Stimulated activated effector memory CD8-positive, alpha-beta T cell treated with anti-CD3 and anti-CD28 coated beads, Interleukin-12 subunit alpha, Interleukin-12 subunit beta, amount 100 ng/mL, for 72 hours (primary cell): ENCODE results near the gene PRSS1.

Experiments used
- ATAC-seq: fragments of 150-1000 bp; cut with Tn5 transposase; 2 replicates; pipeline ENCODE4 v1.10.0; 2021
- DNase-seq, 2 donors: peaks; one replicate each; pipeline ENCODE4 v3.0.0; 2021 to 2022; ENCODE audit warnings: low spot score in 2 of 2
- H3K27ac Mint-ChIP-seq: one replicate; pipeline ENCODE4 v1.8.0; 2022; ENCODE audit warnings: mild to moderate bottlenecking, mixed read lengths
- H3K36me3 Mint-ChIP-seq: one replicate; pipeline ENCODE4 v1.8.0; 2022; ENCODE audit warnings: mild to moderate bottlenecking, mixed read lengths
- H3K4me1 Mint-ChIP-seq: one replicate; pipeline ENCODE4 v1.8.0; 2022; ENCODE audit warnings: mixed read lengths
- H3K4me3 Mint-ChIP-seq: one replicate; pipeline ENCODE4 v1.8.0; 2022; ENCODE audit warnings: mild to moderate bottlenecking, mixed read lengths
- H3K9me3 Mint-ChIP-seq: one replicate; pipeline ENCODE4 v1.8.0; 2022; ENCODE audit warnings: mixed read lengths

Gene PRSS1

DNA sequence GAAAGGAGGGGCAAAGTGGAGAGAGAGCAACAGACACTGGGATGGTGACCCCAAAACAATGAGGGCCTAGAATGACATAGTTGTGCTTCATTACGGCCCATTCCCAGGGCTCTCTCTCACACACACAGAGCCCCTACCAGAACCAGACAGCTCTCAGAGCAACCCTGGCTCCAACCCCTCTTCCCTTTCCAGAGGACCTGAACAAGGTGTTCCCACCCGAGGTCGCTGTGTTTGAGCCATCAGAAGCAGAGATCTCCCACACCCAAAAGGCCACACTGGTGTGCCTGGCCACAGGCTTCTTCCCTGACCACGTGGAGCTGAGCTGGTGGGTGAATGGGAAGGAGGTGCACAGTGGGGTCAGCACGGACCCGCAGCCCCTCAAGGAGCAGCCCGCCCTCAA, 42.2 kb downstream of the PRSS1 start:
- Mint-ChIP-seq H3K27ac (peak overlapping the region; percentile 100), H3K9me3 (no peaks in the 10 kb centered on the region), H3K4me1 (peaks cover 36% of the 10 kb centered on the region), H3K4me3 (peak overlapping the region; percentile 98), H3K36me3 (peaks cover 91% of the 10 kb centered on the region)
- DNase-seq (no peak), ATAC-seq (no peak)

DNA sequence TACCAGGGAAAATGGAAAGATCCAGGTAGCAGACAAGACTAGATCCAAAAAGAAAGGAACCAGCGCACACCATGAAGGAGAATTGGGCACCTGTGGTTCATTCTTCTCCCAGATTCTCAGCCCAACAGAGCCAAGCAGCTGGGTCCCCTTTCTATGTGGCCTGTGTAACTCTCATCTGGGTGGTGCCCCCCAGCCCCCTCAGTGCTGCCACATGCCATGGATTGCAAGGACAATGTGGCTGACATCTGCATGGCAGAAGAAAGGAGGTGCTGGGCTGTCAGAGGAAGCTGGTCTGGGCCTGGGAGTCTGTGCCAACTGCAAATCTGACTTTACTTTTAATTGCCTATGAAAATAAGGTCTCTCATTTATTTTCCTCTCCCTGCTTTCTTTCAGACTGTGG, 42.9 kb downstream of the PRSS1 start:
- Mint-ChIP-seq H3K4me1 (peaks cover 36% of the 10 kb centered on the region), H3K4me3 (peak overlapping the region; percentile 98), H3K27ac (peak overlapping the region; percentile 100), H3K9me3 (no peaks in the 10 kb centered on the region), H3K36me3 (peaks cover 97% of the 10 kb centered on the region)
- ATAC-seq (no peak), DNase-seq (no peak)

DNA sequence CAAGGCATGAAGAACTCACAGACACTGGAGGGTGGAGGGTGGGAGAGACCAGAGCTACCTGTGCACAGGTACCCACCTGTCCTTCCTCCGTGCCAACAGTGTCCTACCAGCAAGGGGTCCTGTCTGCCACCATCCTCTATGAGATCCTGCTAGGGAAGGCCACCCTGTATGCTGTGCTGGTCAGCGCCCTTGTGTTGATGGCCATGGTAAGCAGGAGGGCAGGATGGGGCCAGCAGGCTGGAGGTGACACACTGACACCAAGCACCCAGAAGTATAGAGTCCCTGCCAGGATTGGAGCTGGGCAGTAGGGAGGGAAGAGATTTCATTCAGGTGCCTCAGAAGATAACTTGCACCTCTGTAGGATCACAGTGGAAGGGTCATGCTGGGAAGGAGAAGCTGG, 43.3 kb downstream of the PRSS1 start:
- Mint-ChIP-seq H3K9me3 (no peaks in the 10 kb centered on the region), H3K4me3 (peak overlapping the region; percentile 98), H3K4me1 (peaks cover 36% of the 10 kb centered on the region), H3K27ac (peak overlapping the region; percentile 100), H3K36me3 (peaks cover 99% of the 10 kb centered on the region)
- ATAC-seq (no peak), DNase-seq (no peak)

DNA sequence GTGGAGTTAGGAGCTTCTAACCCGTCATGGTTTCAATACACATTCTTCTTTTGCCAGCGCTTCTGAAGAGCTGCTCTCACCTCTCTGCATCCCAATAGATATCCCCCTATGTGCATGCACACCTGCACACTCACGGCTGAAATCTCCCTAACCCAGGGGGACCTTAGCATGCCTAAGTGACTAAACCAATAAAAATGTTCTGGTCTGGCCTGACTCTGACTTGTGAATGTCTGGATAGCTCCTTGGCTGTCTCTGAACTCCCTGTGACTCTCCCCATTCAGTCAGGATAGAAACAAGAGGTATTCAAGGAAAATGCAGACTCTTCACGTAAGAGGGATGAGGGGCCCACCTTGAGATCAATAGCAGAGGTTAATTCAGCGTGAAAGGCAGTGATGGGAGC, 43.9 kb downstream of the PRSS1 start:
- Mint-ChIP-seq H3K4me3 (peak overlapping the region; percentile 98), H3K36me3 (peaks cover 99% of the 10 kb centered on the region), H3K4me1 (peaks cover 36% of the 10 kb centered on the region), H3K9me3 (no peaks in the 10 kb centered on the region), H3K27ac (peak overlapping the region; percentile 100)
- DNase-seq (no peak), ATAC-seq (no peak)

DNA sequence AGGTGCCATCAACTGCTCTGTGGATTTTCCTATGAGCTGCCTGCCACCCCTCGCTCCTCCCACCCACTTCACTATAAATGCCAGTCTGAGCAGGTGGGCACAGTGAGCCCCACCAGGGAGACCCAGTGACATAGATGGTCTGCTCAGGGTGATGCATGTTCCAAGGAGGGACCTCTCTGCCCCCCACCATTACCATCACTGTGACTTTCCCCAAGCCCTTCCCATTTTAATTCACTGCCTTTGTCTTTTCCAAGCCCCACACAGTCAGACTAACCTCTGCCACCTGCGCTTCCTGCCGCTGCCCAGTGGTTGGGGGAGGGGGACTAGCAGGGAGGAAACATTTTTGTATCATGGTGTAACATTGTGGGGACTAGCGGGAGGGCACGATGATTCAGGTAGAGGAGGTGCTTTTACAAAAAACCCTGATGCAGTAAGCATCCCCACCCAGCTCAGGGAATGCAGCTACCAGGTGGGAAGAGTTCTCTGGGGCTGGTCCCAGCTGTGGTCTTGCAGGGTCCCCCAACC, 46.1 kb downstream of the PRSS1 start:
- Mint-ChIP-seq H3K4me1 (peaks cover 52% of the 10 kb centered on the region), H3K9me3 (no peaks in the 10 kb centered on the region)

DNA sequence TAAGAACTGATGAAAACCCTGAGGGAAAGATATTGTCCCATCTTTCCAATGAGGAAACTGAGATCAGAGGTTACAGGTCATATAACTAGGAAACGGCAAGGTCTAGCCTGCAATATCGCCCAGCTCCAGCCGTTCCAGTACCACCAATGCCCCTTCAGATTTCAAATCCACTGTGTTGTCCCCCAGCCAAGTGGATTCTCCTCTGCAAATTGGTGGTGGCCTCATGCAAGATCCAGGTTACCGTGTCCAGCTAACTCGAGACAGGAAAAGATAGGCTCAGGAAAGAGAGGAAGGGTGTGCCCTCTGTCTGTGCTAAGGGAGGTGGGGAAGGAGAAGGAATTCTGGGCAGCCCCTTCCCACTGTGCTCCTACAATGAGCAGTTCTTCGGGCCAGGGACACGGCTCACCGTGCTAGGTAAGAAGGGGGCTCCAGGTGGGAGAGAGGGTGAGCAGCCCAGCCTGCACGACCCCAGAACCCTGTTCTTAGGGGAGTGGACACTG, 46.8 kb downstream of the PRSS1 start:
- ATAC-seq, result no peak
- Mint-ChIP-seq H3K4me3 (peak overlapping the region; percentile 98), H3K9me3 (no peaks in the 10 kb centered on the region), H3K27ac (peak overlapping the region; percentile 100), H3K4me1 (peaks cover 58% of the 10 kb centered on the region), H3K36me3 (peaks cover 99% of the 10 kb centered on the region)
- DNase-seq, result no peak

More for the DNA sequence above, 46.1 kb downstream of the PRSS1 start:
- Mint-ChIP-seq H3K27ac (peak overlapping the region; percentile 100), H3K4me3 (peak overlapping the region; percentile 98), H3K36me3 (peaks cover 99% of the 10 kb centered on the region)
- DNase-seq (peak in 1 of 2 donors; percentile 57), ATAC-seq (peak; percentile 25)

DNA sequence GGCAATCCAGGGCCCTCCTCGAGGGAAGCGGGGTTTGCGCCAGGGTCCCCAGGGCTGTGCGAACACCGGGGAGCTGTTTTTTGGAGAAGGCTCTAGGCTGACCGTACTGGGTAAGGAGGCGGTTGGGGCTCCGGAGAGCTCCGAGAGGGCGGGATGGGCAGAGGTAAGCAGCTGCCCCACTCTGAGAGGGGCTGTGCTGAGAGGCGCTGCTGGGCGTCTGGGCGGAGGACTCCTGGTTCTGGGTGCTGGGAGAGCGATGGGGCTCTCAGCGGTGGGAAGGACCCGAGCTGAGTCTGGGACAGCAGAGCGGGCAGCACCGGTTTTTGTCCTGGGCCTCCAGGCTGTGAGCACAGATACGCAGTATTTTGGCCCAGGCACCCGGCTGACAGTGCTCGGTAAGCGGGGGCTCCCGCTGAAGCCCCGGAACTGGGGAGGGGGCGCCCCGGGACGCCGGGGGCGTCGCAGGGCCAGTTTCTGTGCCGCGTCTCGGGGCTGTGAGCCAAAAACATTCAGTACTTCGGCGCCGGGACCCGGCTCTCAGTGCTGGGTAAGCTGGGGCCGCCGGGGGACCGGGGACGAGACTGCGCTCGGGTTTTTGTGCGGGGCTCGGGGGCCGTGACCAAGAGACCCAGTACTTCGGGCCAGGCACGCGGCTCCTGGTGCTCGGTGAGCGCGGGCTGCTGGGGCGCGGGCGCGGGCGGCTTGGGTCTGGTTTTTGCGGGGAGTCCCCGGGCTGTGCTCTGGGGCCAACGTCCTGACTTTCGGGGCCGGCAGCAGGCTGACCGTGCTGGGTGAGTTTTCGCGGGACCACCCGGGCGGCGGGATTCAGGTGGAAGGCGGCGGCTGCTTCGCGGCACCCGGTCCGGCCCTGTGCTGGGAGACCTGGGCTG, 47.5 kb downstream of the PRSS1 start:
- no peaks in the 10 kb centered on the region for H3K9me3 Mint-ChIP-seq
- peak overlapping the region; percentile 100 for H3K27ac Mint-ChIP-seq
- H3K4me1 Mint-ChIP-seq, result peaks cover 63% of the 10 kb centered on the region
- H3K4me3 Mint-ChIP-seq, result peak overlapping the region; percentile 98
- ATAC-seq, result no peak
- peaks cover 99% of the 10 kb centered on the region for H3K36me3 Mint-ChIP-seq
- peak in 1 of 2 donors; percentile 61 for DNase-seq

DNA sequence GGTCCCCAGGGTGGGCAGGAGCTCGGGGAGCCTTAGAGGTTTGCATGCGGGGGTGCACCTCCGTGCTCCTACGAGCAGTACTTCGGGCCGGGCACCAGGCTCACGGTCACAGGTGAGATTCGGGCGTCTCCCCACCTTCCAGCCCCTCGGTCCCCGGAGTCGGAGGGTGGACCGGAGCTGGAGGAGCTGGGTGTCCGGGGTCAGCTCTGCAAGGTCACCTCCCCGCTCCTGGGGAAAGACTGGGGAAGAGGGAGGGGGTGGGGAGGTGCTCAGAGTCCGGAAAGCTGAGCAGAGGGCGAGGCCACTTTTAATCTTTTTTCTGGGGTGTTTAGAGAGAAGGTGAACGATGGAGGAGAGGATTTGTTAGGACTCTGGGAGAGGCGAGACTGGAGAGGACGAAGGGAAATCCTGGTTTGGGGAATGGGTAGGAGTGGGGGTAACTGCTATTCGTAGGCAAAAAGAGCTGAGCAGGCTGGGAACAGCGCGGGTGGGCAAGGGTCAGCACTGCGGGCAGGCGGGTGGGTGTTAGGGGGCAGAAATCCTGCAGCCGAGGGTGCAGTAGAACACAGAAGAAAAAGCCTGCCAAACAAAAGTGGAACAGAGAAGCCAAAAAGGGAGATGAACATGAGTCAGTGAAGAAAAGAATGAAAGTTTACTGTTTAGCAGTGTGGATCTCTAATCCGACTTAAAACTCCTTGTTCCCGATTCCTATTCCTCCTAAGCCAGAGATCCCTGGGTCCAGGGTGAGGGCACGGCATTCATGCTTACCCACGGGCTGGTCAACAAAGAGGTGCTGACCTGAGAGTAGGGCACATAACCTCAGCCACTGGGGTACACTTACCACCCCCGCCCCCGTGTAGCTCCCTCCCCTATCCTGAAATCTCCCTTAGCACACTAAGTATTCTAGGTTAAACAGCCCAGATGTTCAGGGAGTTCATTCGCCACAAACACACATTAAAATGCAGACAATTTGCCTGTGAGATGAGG, 48.4 kb downstream of the PRSS1 start:
- Mint-ChIP-seq H3K27ac (peak overlapping the region; percentile 100), H3K9me3 (no peaks in the 10 kb centered on the region), H3K4me3 (peak overlapping the region; percentile 98), H3K36me3 (peaks cover 99% of the 10 kb centered on the region), H3K4me1 (peaks cover 67% of the 10 kb centered on the region)
- DNase-seq (peak in 1 of 2 donors; percentile 65), ATAC-seq (peak; percentile 33)

DNA sequence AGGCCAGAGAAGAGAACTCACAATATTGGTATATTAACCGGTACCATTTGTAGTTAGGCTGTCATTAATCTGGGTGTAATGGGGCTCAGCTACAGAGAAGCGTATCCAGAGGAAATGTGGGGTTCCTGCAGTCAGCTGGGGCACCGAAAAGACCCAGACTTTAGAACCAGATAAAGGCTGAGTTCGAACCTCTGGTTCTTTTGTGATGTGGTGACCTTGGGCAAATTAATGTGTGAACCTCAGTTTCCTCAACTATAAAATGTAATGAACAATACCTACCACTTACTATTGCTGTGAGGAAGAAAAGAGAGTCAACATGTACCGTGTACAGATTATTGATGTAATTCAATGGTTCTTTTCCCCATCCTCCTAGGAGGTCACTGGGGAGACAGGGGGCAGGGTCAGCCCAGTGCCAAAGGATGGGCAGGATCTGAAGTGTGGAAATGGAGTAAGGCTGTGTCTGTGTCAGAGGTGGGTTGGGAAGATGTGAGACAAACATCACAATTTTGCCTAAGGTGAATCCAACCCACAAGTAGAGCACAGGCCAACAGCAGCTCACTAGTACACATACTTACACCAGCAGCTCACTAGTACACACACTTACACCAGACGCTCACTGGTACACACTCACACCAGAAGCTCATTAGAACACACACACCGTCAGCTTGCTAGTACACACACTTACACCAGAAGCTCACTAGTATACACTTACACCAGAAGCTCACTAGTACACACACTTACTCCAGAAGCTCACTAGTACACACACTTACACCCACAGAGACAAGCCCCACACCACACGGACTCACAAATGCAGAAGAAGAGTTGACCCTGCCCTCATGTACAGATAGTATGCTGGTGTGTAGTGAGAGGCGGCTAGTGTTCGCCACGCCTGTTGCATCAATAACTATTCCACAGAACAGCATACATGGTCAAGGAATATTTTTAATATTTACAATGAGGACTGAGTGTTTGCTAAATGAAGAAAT, 49.5 kb downstream of the PRSS1 start:
- H3K4me1 Mint-ChIP-seq, result peaks cover 68% of the 10 kb centered on the region
- H3K27ac Mint-ChIP-seq, result peak overlapping the region; percentile 100
- peak overlapping the region; percentile 98 for H3K4me3 Mint-ChIP-seq
- ATAC-seq, result peak; percentile 33
- peak in 1 of 2 donors; percentile 56 for DNase-seq
- no peaks in the 10 kb centered on the region for H3K9me3 Mint-ChIP-seq
- peaks cover 99% of the 10 kb centered on the region for H3K36me3 Mint-ChIP-seq

DNA sequence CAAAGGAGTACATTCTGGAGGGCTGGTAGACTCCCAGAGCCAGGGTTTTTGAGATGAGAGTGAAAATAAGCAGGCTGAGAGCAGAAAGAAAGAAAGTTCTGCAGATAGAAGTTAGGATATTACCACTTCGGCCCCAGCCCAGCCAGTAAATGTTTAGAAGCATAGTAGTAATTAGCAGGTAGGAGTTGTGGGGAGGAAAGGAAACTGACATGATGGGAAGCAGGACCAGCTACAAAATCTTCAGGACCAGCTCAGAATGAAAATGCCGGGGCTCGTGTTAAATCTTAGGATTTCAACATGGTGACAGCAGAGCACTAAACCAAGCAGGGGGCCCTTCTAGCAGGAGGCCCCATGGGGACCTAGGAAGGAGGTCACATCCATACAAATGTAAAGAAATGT, 50.2 kb downstream of the PRSS1 start:
- peak overlapping the region; percentile 100 for H3K27ac Mint-ChIP-seq
- ATAC-seq (no peak), DNase-seq (no peak)
- peaks cover 68% of the 10 kb centered on the region for H3K4me1 Mint-ChIP-seq
- peaks cover 99% of the 10 kb centered on the region for H3K36me3 Mint-ChIP-seq
- H3K4me3 Mint-ChIP-seq, result peak overlapping the region; percentile 98
- H3K9me3 Mint-ChIP-seq, result no peaks in the 10 kb centered on the region

DNA sequence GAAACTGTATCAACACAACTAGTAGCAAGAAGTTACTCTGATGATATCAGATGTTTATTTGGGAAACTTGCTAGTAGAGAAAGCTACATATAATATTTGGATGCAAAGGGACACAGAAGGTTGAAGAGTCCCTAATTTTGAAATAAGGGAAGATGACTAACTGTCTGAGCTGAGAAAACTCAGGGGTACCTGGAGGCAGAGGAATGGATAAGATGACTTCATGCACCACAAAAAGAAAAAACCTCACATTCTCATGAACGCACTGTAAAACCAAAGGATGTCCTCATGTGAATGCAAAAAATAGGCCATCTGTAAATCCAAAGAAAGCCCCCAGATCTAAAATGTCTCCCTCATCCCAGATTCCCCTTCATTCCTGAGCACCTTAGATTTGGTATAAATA, 50.8 kb downstream of the PRSS1 start:
- peak overlapping the region; percentile 98 for H3K4me3 Mint-ChIP-seq
- peak overlapping the region; percentile 100 for H3K27ac Mint-ChIP-seq

DNA sequence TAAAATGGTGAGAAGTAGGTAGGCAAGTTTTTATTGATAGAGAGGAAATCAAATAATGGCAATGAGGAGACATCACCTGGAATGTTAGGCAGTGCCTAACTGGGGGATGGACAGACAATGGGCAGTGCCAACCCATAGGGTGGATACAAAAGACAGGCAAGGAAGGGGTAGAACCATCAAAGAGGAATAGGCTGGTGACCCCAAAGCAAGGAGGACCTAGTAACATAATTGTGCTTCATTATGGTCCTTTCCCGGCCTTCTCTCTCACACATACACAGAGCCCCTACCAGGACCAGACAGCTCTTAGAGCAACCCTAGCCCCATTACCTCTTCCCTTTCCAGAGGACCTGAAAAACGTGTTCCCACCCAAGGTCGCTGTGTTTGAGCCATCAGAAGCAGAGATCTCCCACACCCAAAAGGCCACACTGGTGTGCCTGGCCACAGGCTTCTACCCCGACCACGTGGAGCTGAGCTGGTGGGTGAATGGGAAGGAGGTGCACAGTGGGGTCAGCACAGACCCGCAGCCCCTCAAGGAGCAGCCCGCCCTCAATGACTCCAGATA, 51.5 kb downstream of the PRSS1 start:
- Mint-ChIP-seq H3K9me3 (no peaks in the 10 kb centered on the region), H3K4me1 (peaks cover 73% of the 10 kb centered on the region), H3K36me3 (peaks cover 97% of the 10 kb centered on the region), H3K4me3 (peak overlapping the region; percentile 98), H3K27ac (peak overlapping the region; percentile 100)
- DNase-seq, result no peak
- no peak for ATAC-seq

More for the DNA sequence above, 50.8 kb downstream of the PRSS1 start:
- no peak for DNase-seq
- H3K36me3 Mint-ChIP-seq, result peaks cover 100% of the 10 kb centered on the region
- peak; percentile 33 for ATAC-seq
- peaks cover 68% of the 10 kb centered on the region for H3K4me1 Mint-ChIP-seq
- no peaks in the 10 kb centered on the region for H3K9me3 Mint-ChIP-seq

DNA sequence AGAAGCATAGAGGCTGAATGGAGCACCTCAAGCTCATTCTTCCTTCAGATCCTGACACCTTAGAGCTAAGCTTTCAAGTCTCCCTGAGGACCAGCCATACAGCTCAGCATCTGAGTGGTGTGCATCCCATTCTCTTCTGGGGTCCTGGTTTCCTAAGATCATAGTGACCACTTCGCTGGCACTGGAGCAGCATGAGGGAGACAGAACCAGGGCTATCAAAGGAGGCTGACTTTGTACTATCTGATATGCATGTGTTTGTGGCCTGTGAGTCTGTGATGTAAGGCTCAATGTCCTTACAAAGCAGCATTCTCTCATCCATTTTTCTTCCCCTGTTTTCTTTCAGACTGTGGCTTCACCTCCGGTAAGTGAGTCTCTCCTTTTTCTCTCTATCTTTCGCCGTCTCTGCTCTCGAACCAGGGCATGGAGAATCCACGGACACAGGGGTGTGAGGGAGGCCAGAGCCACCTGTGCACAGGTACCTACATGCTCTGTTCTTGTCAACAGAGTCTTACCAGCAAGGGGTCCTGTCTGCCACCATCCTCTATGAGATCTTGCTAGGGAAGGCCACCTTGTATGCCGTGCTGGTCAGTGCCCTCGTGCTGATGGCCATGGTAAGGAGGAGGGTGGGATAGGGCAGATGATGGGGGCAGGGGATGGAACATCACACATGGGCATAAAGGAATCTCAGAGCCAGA, 52.5 kb downstream of the PRSS1 start:
- peaks cover 82% of the 10 kb centered on the region for H3K4me1 Mint-ChIP-seq
- peak overlapping the region; percentile 98 for H3K4me3 Mint-ChIP-seq
- peaks cover 87% of the 10 kb centered on the region for H3K36me3 Mint-ChIP-seq
- DNase-seq, result no peak
- H3K27ac Mint-ChIP-seq, result peak overlapping the region; percentile 100
- ATAC-seq, result no peak
- no peaks in the 10 kb centered on the region for H3K9me3 Mint-ChIP-seq
